Neural cell (in vitro differentiated cells): ENCODE measurements around the gene FOXD2. TPM values are rescaled to one million over a fixed set of nuclear protein-coding genes. Genes with fewer than 3 reads are reported as not detected.

Source experiments
- H2AFZ ChIP-seq: fragments of 200-600, 300-800 bp; sonication (generic), shearing (Covaris generic); 2 replicates; pipeline ENCODE4 v1.6.0; 2014; ENCODE audit warnings: low read depth, mild to moderate bottlenecking, antibody characterized with exemption, low read length, moderate library complexity
- H3F3A ChIP-seq: fragments of 200-600 bp; shearing (Covaris generic); 2 replicates; pipeline ENCODE4 v1.6.1; 2016; ENCODE audit warnings: mild to moderate bottlenecking, moderate library complexity, mixed read lengths, antibody characterized with exemption, low read length; ENCODE audit not compliant: insufficient read depth, poor library complexity, severe bottlenecking
- H3K27ac ChIP-seq: fragments of 200-600, 300-800 bp; sonication (generic), shearing (Covaris generic); 2 replicates; pipeline ENCODE4 v1.5.1; 2014; ENCODE audit warnings: mild to moderate bottlenecking, low read length, moderate library complexity
- H3K27me3 ChIP-seq: fragments of 300-800, 200-600 bp; sonication (generic), shearing (Covaris generic); 2 replicates; pipeline ENCODE4 v1.6.0; 2014; ENCODE audit warnings: mild to moderate bottlenecking, low read depth, low read length, moderate library complexity; ENCODE audit not compliant: insufficient read depth
- H3K36me3 ChIP-seq: fragments of 300-800, 200-600 bp; sonication (generic), shearing (Covaris generic); 2 replicates; pipeline ENCODE4 v1.5.1; 2014; ENCODE audit warnings: mild to moderate bottlenecking, antibody characterized with exemption, low read length, moderate library complexity; ENCODE audit not compliant: insufficient read depth
- H3K4me2 ChIP-seq: fragments of 300-800, 200-600 bp; sonication (generic), shearing (Covaris generic); 2 replicates; pipeline ENCODE4 v1.6.0; 2014; ENCODE audit warnings: mild to moderate bottlenecking, low read length
- H3K4me3 ChIP-seq: fragments of 300-800, 200-600 bp; sonication (generic), shearing (Covaris generic); 2 replicates; pipeline ENCODE4 v1.5.1; 2014; ENCODE audit warnings: mild to moderate bottlenecking, low read length, moderate library complexity
- H3K79me2 ChIP-seq: fragments of 200-600 bp; shearing (Covaris generic); replicated peaks from 2 replicates; pipeline ENCODE4 v1.6.0; 2014; ENCODE audit warnings: mild to moderate bottlenecking, low read length, moderate library complexity; ENCODE audit not compliant: insufficient read depth
- H3K9ac ChIP-seq: fragments of 300-800, 200-600 bp; sonication (generic), shearing (Covaris generic); 2 replicates; pipeline ENCODE4 v1.6.1; 2016; ENCODE audit warnings: mild to moderate bottlenecking, low read length, mixed read lengths
- H3K9me2 ChIP-seq: fragments of 200-600 bp; shearing (Covaris generic); 2 replicates; pipeline ENCODE4 v1.6.1; 2016; ENCODE audit warnings: mild to moderate bottlenecking, low read length, mixed read lengths; ENCODE audit not compliant: insufficient read depth
- H3K9me3 ChIP-seq: fragments of 200-600, 300-800 bp; sonication (generic), shearing (Covaris generic); 2 replicates; pipeline ENCODE4 v1.6.1; 2016; ENCODE audit warnings: mild to moderate bottlenecking, mixed run types, low read length, moderate library complexity, mixed read lengths
- H4K20me1 ChIP-seq: fragments of 200-600 bp; shearing (Covaris generic); 2 replicates; pipeline ENCODE4 v1.6.1; 2016; ENCODE audit warnings: mild to moderate bottlenecking, mixed run types; ENCODE audit not compliant: insufficient read depth
- EP300 ChIP-seq: fragments of 450-650 bp; conservative IDR thresholded peaks from 2 replicates; pipeline ENCODE4 v1.6.1; 2014; ENCODE audit warnings: antibody characterized with exemption, mild to moderate bottlenecking, moderate library complexity; ENCODE audit not compliant: poor library complexity, severe bottlenecking
- EZH2 ChIP-seq: fragments of 200-600, 300-800 bp; shearing (Covaris generic), sonication (generic); IDR thresholded peaks from 2 replicates; pipeline ENCODE4 v1.6.1; 2014; ENCODE audit warnings: antibody characterized with exemption, low read length, borderline replicate concordance, mild to moderate bottlenecking; ENCODE audit not compliant: insufficient read depth, poor library complexity, severe bottlenecking
- MXI1 ChIP-seq: fragments of 450-650 bp; conservative IDR thresholded peaks from 2 replicates; pipeline ENCODE4 v1.6.1; 2014; ENCODE audit warnings: antibody characterized with exemption, mild to moderate bottlenecking; ENCODE audit not compliant: poor library complexity, severe bottlenecking
- POLR2AphosphoS5 ChIP-seq: IDR thresholded peaks from 2 replicates; pipeline ENCODE4 v1.6.1; 2012
- RAD21 ChIP-seq: fragments of 450-650 bp; conservative IDR thresholded peaks from 2 replicates; pipeline ENCODE4 v1.6.1; 2014; ENCODE audit warnings: antibody characterized with exemption, mild to moderate bottlenecking, moderate library complexity
- REST ChIP-seq: IDR thresholded peaks from 2 replicates; pipeline ENCODE4 v1.6.1; 2012; ENCODE audit warnings: borderline replicate concordance
- SMC3 ChIP-seq: fragments of 450-650 bp; conservative IDR thresholded peaks from 2 replicates; pipeline ENCODE4 v1.6.1; 2014; ENCODE audit warnings: antibody characterized with exemption, mild to moderate bottlenecking, moderate library complexity; ENCODE audit not compliant: poor library complexity
- TAF1 ChIP-seq: IDR thresholded peaks from 2 replicates; pipeline ENCODE4 v1.6.1; 2012; ENCODE audit warnings: low read depth
- polyA plus RNA-seq: library from polyadenylated mRNA; depleted of rRNA; stranded (reverse); fragments of >200 nt; gene quantifications from 2 replicates; pipeline ENCODE4 v1.2.3, GENCODE V29; 2014
- TF ChIP-seq, protein P1 (sequence below): fragments of 450-650 bp; IDR thresholded peaks from 2 replicates; pipeline ENCODE4 v1.5.1; 2014; ENCODE audit warnings: antibody characterized with exemption, mild to moderate bottlenecking, moderate library complexity; ENCODE audit not compliant: poor library complexity, severe bottlenecking

FOXD2 gene
- polyA plus RNA-seq, 1 donor from 2014 or later = not detected

GRCh38 chr1:47407481-47407880 lies 30.4 kb upstream of the FOXD2 start:
- H3K79me2 ChIP-seq = no peaks in the 10 kb centered on the region
- H3K9me3 ChIP-seq = no peaks in the 10 kb centered on the region
- TF ChIP-seq, protein P1, sequence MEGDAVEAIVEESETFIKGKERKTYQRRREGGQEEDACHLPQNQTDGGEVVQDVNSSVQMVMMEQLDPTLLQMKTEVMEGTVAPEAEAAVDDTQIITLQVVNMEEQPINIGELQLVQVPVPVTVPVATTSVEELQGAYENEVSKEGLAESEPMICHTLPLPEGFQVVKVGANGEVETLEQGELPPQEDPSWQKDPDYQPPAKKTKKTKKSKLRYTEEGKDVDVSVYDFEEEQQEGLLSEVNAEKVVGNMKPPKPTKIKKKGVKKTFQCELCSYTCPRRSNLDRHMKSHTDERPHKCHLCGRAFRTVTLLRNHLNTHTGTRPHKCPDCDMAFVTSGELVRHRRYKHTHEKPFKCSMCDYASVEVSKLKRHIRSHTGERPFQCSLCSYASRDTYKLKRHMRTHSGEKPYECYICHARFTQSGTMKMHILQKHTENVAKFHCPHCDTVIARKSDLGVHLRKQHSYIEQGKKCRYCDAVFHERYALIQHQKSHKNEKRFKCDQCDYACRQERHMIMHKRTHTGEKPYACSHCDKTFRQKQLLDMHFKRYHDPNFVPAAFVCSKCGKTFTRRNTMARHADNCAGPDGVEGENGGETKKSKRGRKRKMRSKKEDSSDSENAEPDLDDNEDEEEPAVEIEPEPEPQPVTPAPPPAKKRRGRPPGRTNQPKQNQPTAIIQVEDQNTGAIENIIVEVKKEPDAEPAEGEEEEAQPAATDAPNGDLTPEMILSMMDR = no peak
- no peak for TF ChIP-seq REST
- TF ChIP-seq SMC3 = no peak
- no peak for TF ChIP-seq EP300
- TF ChIP-seq TAF1 = no peak
- TF ChIP-seq RAD21 = no peak
- no peak for TF ChIP-seq MXI1
- no peak for TF ChIP-seq POLR2AphosphoS5
- no peak for TF ChIP-seq EZH2
- no peaks in the 10 kb centered on the region for H4K20me1 ChIP-seq
- H3K27ac ChIP-seq = no peak overlapping the region
- H3K4me3 ChIP-seq = no peak overlapping the region
- no peak overlapping the region for H2AFZ ChIP-seq
- no peaks in the 10 kb centered on the region for H3K36me3 ChIP-seq
- no peaks in the 10 kb centered on the region for H3F3A ChIP-seq
- no peaks in the 10 kb centered on the region for H3K27me3 ChIP-seq
- no peaks in the 10 kb centered on the region for H3K9me2 ChIP-seq
- H3K4me2 ChIP-seq = no peak overlapping the region
- no peak overlapping the region for H3K9ac ChIP-seq

GRCh38 chr1:47409311-47410067 lies 28.4 kb upstream of the FOXD2 start:
- Histone ChIP-seq H3K9me2 (no peaks in the 10 kb centered on the region), H3K9me3 (no peaks in the 10 kb centered on the region), H3F3A (no peaks in the 10 kb centered on the region), H3K9ac (no peak overlapping the region), H3K79me2 (no peaks in the 10 kb centered on the region), H3K36me3 (no peaks in the 10 kb centered on the region), H3K27me3 (peaks cover 9% of the 10 kb centered on the region), H3K4me2 (no peak overlapping the region), H2AFZ (no peak overlapping the region), H3K27ac (no peak overlapping the region), H3K4me3 (no peak overlapping the region), H4K20me1 (no peaks in the 10 kb centered on the region)
- TF ChIP-seq EZH2 (no peak), SMC3 (no peak), RAD21 (no peak), EP300 (no peak), POLR2AphosphoS5 (no peak), REST (no peak), MXI1 (no peak), TAF1 (no peak)
- TF ChIP-seq, protein P1 = no peak
